DMS79 treated with DMSO at 0.1 percent for 48 hours (cell line): ENCODE results near the gene POMT2.

Source experiments
- DNase-seq: peaks from one replicate; lab custom pipeline; 2025; lab: John Stamatoyannopoulos, UW

POMT2 gene

GRCh38 chr14:77238996-77239395 lies 81.7 kb downstream of the POMT2 start:
- DNase-seq, result no peak

GRCh38 chr14:77238356-77238755 lies 82.3 kb downstream of the POMT2 start:
- no peak for DNase-seq

- no peak for DNase-seq
Observed at GRCh38 chr14:77236814-77237213, 83.9 kb downstream of the POMT2 start.

- no peak for DNase-seq
Observed at GRCh38 chr14:77231721-77232120, 89.0 kb downstream of the POMT2 start.

GRCh38 chr14:77230914-77231313 lies 89.8 kb downstream of the POMT2 start:
- DNase-seq, result peak; percentile 48

GRCh38 chr14:77228056-77228455 lies 92.6 kb downstream of the POMT2 start:
- DNase-seq, result no peak

GRCh38 chr14:77225892-77226557 lies 94.7 kb downstream of the POMT2 start:
- no peak for DNase-seq

GRCh38 chr14:77225254-77225653 lies 95.4 kb downstream of the POMT2 start:
- DNase-seq, result no peak
